GM19025 (cell line): Measurements from ENCODE around the gene SEMA4D.
A peak's percentile ranks its signal among the peaks of the same experiment; 100 is the strongest.

ENCODE experiments used
- ATAC-seq: cut with Tn5 transposase; IDR thresholded peaks from one replicate; pipeline ENCODE4 v1.9.1; 2021; ENCODE audit warnings: mild to moderate bottlenecking, low read depth, moderate library complexity; ENCODE audit not compliant: unreplicated experiment

The SEMA4D gene

GRCh38 chr9:89448821-89449220 is 49.1 kb downstream of the SEMA4D start:
- ATAC-seq = no peak

- no peak for ATAC-seq
Observed at GRCh38 chr9:89448381-89448780, 49.5 kb downstream of the SEMA4D start.

GRCh38 chr9:89447416-89447815 is 50.5 kb downstream of the SEMA4D start:
- no peak for ATAC-seq

GRCh38 chr9:89446961-89447310 is 51.0 kb downstream of the SEMA4D start:
- no peak for ATAC-seq

- no peak for ATAC-seq
Observed at GRCh38 chr9:89446261-89446960, 51.5 kb downstream of the SEMA4D start.

- ATAC-seq = no peak
Observed at GRCh38 chr9:89445801-89446251, 52.1 kb downstream of the SEMA4D start.

GRCh38 chr9:89444925-89445765 is 52.8 kb downstream of the SEMA4D start:
- no peak for ATAC-seq

GRCh38 chr9:89444274-89444673 is 53.6 kb downstream of the SEMA4D start:
- ATAC-seq = no peak

GRCh38 chr9:89442981-89443814 is 54.7 kb downstream of the SEMA4D start:
- ATAC-seq = peak; percentile 60

- ATAC-seq = peak; percentile 31
Observed at GRCh38 chr9:89442501-89442978, 55.4 kb downstream of the SEMA4D start.

- ATAC-seq = no peak
Observed at GRCh38 chr9:89441986-89442385, 55.9 kb downstream of the SEMA4D start.

GRCh38 chr9:89441655-89441970 is 56.3 kb downstream of the SEMA4D start:
- no peak for ATAC-seq

GRCh38 chr9:89440951-89441654 is 56.8 kb downstream of the SEMA4D start:
- ATAC-seq = no peak

GRCh38 chr9:89440548-89440947 is 57.4 kb downstream of the SEMA4D start:
- no peak for ATAC-seq

- ATAC-seq = no peak
Observed at GRCh38 chr9:89440046-89440445, 57.9 kb downstream of the SEMA4D start.

GRCh38 chr9:89439571-89439970 is 58.3 kb downstream of the SEMA4D start:
- no peak for ATAC-seq

- ATAC-seq = no peak
Observed at GRCh38 chr9:89438194-89438593, 59.7 kb downstream of the SEMA4D start.

- no peak for ATAC-seq
Observed at GRCh38 chr9:89437772-89438171, 60.1 kb downstream of the SEMA4D start.

GRCh38 chr9:89436963-89437625 is 60.8 kb downstream of the SEMA4D start:
- no peak for ATAC-seq

- no peak for ATAC-seq
Observed at GRCh38 chr9:89436326-89436725, 61.6 kb downstream of the SEMA4D start.
